ENCODE measurements around the gene ABCC3. TPM values are rescaled to one million over a fixed set of nuclear protein-coding genes. Genes with fewer than 3 reads are reported as not detected.

Gene ABCC3
- total RNA-seq, 1 experiment from 2014 or later: 293 TPM

DNA sequence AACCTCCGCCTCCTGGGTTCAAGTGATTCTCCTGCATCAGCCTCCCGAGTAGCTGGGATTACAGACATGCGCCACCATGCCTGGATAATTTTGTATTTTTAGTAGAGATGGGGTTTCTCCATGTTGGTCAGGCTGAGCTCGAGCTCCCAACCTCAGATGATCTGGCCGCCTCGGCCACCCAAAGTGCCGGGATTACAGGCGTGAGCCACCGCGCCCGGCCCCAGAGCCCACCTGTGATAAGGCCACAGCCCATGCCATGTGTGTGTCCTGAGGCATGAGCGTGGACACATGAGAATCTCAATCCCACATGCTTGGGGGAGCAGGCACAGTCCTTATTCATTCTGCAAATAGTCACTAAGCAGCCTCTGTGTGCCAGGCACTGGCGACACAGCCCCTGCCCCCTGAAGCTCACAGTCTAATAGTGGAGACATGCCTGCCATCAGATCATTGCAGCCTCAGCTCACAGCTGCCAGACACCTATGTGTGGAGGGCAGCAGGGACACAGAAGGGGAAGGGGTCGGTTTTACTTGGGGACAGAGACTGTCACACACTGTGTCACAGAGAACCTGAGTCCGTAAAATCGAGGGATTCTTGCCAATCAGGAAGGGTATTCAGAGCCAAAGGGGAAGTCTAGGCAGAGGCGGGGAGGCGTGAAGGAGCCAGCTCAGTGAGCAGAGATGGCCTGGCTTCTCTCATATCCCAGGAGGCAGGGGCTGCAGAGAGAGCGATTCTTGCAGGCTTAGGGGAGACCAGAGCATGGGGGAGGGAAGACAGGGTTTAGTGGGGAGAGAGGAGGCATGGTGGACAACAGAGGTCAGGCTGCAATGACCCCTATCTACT is 9.4 kb upstream of the ABCC3 start:
- no peaks in the 10 kb centered on the region for H3K9me3 Mint-ChIP-seq (ENCODE audit: unreplicated experiment)
- BruUV-seq (replicated peaks): no TSS peak
- intact Hi-C loops (cut with micrococcal nuclease): no loop called here
- H3K4me1 Mint-ChIP-seq (ENCODE audit: insufficient read depth, unreplicated experiment): peaks cover under 1% of the 10 kb centered on the region
- no peak for TF ChIP-seq CTCF (IDR thresholded peaks at IDR 0.05; ENCODE audit: unreplicated experiment)
- no peak for DNase-seq (ENCODE audit: unreplicated experiment)
- H3K4me3 Mint-ChIP-seq (ENCODE audit: unreplicated experiment): no peak overlapping the region
- ChIA-PET CTCF (interaction anchor here (1.0 to 10.0 kb wide), 13 partner anchors 8 to 146 kb away, joined by 3 to 248 read pairs (median 5); partner anchors contain the start of gene SPATA20), POLR2A (interaction anchor here (1.5 kb wide), 1 partner anchor 83 kb away, joined by 5 read pairs; no protein-coding TSS in a partner anchor)
- no peaks in the 10 kb centered on the region for H3K36me3 Mint-ChIP-seq (ENCODE audit: insufficient read depth, unreplicated experiment)
- no peak overlapping the region for H3K27ac Mint-ChIP-seq (ENCODE audit: low read depth, unreplicated experiment)
- H3K27me3 Mint-ChIP-seq (ENCODE audit: insufficient read depth, unreplicated experiment): no peaks in the 10 kb centered on the region

- no peaks in the 10 kb centered on the region for H3K9me3 Mint-ChIP-seq (ENCODE audit: unreplicated experiment)
- peak; percentile 72 for TF ChIP-seq CTCF (IDR thresholded peaks at IDR 0.05; ENCODE audit: unreplicated experiment)
- intact Hi-C loops (cut with micrococcal nuclease): loop anchor here (1.0 kb wide), 2 partner anchors 79 to 144 kb away; partner anchors contain the start of gene SPATA20
- H3K27me3 Mint-ChIP-seq (ENCODE audit: insufficient read depth, unreplicated experiment): no peaks in the 10 kb centered on the region
- no TSS peak for BruUV-seq (replicated peaks)
- peaks cover 6% of the 10 kb centered on the region for H3K4me1 Mint-ChIP-seq (ENCODE audit: insufficient read depth, unreplicated experiment)
- H3K4me3 Mint-ChIP-seq (ENCODE audit: unreplicated experiment): no peak overlapping the region
- H3K36me3 Mint-ChIP-seq (ENCODE audit: insufficient read depth, unreplicated experiment): no peaks in the 10 kb centered on the region
- DNase-seq (ENCODE audit: unreplicated experiment): peak; percentile 75
- ChIA-PET POLR2A (interaction anchor here (0.8 to 1.5 kb wide), 2 partner anchors 84 to 147 kb away, joined by 3 to 5 read pairs; no protein-coding TSS in a partner anchor), CTCF (interaction anchor here (0.6 to 10.0 kb wide), 18 partner anchors 9 to 147 kb away, joined by 3 to 248 read pairs (median 4); partner anchors contain the start of gene SPATA20)
- H3K27ac Mint-ChIP-seq (ENCODE audit: low read depth, unreplicated experiment): no peak overlapping the region
Observed at GRCh38 chr17:50626037-50626574, 8.6 kb upstream of the ABCC3 start.

DNA sequence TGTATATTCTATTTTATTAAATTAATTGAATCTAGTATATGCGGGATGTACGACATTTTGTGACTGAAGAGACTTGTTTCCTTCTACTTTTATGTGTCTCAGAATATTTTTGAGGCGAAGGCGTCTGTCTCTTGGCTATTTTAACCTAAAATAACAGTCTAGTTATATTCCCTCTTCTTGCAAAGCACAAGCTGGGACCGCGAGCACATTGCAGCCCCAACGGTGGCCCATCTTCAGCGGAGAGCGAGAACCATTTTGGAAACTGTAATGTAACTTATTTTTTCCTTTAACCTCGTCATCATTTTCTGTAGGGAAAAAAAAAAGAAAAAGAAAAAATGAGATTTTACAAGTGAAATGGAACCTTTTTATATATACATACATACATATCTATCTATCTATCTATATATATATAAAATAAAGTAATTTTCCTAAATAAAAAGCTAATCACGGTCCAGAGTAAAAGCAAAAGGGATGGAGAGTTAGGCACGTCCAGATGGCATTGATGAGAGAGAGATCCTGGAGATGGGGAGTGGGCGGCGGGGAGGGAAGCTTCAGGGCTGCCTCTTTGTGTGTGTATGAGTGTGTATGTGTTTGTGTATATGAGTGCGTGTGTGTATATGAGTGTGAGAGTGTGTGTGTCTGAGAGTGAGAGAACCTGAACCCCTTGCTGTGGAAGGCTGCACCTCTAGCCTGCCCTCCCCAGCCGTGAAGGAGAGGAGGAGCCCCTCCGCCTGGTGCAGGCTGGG is 7.5 kb upstream of the ABCC3 start:
- DNase-seq (ENCODE audit: unreplicated experiment): no peak
- peaks cover 11% of the 10 kb centered on the region for H3K4me1 Mint-ChIP-seq (ENCODE audit: insufficient read depth, unreplicated experiment)
- H3K27me3 Mint-ChIP-seq (ENCODE audit: insufficient read depth, unreplicated experiment): no peaks in the 10 kb centered on the region
- ChIA-PET POLR2A (interaction anchor here (0.9 kb wide), 1 partner anchor 67 kb away, joined by 3 read pairs; no protein-coding TSS in a partner anchor), CTCF (interaction anchor here (0.5 to 10.0 kb wide), 19 partner anchors 9 to 265 kb away, joined by 3 to 248 read pairs (median 4); partner anchors contain the start of gene SPATA20)
- no TSS peak for BruUV-seq (replicated peaks)
- H3K4me3 Mint-ChIP-seq (ENCODE audit: unreplicated experiment): no peak overlapping the region
- TF ChIP-seq CTCF (IDR thresholded peaks at IDR 0.05; ENCODE audit: unreplicated experiment): no peak
- no peaks in the 10 kb centered on the region for H3K9me3 Mint-ChIP-seq (ENCODE audit: unreplicated experiment)
- intact Hi-C loops (cut with micrococcal nuclease): no loop called here
- H3K27ac Mint-ChIP-seq (ENCODE audit: low read depth, unreplicated experiment): no peak overlapping the region
- H3K36me3 Mint-ChIP-seq (ENCODE audit: insufficient read depth, unreplicated experiment): no peaks in the 10 kb centered on the region

Measured in MCF 10A (cell line).